CD1c-positive myeloid dendritic cell (primary cell): ENCODE data around the gene PFDN4.

Experiments used
- DNase-seq: peaks from one replicate; pipeline ENCODE4 v3.0.0-alpha.2; 2016; ENCODE audit errors: extremely low spot score

Gene PFDN4

DNA sequence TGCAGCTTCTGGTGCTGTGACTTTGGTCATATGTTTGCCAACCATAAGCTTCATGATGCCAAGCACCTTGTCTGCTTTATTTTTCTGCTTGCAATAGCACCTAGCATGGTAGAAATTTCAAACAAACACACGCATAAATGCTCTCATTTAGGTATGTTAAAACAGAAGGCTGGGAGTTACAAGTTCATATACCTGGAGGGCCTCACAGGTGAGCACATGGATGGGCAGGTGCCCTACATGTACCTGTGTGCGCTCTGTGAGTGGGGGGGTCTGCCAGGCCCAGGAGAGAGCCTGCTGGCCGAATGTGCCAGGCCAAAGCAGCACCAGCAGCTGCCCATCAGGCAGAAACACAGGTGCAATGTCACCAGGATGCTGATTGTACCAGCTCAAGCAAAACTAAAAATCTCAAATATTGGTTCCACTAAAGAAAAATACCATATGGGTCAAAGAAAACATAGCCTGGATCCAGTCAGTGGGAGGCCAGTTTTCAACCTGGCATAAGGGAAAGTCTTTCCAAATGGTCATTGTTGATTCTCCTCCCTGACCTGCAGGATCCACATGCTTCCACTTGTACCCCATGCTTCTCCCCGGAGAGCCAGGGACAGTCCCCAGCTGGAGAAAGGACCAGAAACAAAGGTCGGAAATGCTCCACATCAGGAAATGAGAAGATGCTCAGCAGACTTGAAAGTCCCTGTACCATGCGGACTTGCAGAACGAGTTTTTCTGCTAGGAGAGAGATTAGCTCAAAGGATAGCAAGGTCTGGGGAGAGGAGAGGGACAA, 7.2 kb upstream of the PFDN4 start:
- DNase-seq, result no peak

DNA sequence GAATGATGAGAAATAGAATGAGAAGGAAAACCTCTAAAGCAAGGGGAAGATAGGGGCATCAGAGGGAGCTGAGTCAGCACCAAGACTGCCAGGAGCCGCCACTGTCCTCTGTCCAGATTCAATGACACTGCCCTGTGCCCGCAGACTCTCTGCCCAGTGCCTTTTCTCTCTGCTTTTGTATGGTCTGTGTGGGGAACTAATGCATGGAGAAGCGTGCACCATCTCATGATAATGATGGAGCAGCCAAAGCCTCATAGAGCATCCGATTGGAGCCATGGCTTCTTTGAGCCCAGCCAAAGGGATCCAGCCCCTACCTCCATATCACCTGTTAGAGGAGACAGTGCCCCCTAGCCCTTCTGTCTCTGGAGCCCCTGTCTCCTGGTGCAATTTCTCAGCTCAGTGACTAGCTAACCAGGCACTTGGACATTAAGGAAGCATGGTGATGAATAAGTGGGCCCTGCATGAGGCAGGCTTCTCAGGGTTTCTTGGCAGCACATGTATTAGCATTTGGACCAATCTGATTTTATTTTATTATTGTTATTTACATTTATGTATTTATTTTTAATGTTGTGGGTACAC, 6.5 kb upstream of the PFDN4 start:
- DNase-seq, result no peak

DNA sequence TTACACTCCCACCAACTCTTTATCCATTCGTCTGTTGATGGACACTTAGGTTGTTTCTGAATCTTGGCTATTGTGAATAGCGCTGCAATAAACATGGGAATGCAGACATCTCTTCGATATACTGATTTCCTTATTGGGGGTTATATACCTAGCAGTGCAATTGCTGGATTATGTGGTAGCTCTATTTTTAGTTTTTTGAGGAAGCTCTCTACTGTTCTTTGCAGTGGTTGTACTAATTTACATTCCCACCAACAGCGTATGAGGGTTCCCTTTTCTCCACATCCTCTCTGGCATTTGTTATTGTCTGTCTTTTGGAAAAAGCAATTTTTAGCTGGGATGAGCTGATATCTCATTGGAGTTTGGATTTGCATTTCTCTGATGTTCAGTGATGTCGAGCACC, 4.6 kb upstream of the PFDN4 start:
- peak; percentile 17 for DNase-seq

DNA sequence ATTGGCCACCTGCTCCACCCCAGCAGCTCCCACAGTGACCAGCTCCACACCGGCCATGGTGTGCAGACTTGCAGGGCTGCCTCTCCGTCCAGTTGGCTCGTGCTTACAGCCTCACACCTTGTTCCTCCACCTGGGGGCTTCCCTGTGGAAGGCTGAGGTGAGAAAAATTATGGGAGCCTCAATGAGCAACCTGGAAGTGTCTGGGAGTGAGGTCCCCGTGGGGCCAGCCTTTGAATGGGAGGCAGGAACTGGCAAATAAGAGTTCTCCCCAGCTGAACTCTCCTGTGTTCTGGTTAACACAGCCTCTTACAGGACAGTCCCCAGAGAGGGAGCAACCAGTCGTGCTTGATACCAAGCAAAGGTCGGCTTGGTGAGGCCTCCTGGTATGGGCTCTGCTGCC, 3.8 kb upstream of the PFDN4 start:
- no peak for DNase-seq

DNA sequence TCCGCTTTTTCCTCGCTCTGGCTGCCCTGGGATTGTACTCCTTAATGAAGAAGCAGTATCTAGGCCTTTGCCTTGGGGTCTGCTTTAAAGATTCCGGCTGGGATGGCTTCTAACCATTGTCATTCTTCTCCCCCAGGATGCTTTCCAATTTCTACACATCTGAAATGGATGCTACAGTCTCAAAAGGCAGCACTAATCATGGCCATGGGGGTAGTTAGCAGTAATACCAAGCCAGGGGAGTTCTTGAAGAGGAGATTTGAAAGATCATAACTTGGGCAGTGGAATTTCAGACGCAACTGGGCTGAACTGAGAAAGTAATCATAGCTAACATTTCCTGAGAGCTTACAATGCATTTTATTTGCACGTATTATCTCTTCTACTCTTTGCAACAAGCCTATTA, 3.4 kb upstream of the PFDN4 start:
- DNase-seq, result no peak

DNA sequence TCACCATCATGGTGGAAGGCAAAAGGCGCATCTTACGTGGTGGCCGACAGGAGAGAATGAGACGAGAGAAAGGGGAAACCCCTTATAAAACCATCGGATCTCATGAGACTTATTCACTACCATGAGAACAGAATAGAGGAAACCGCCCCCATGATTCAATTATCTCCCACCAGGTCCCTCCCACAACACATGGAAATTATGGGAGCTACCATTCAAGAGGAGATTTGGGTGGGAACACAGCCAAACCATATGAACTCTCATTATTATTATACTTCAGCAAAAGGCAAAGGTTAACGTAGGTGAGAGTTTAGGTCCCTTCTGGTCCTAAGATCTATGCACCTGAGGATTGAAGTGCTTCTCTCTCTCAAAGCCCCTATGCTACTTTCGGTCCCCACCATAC, 2.4 kb upstream of the PFDN4 start:
- DNase-seq, result no peak

DNA sequence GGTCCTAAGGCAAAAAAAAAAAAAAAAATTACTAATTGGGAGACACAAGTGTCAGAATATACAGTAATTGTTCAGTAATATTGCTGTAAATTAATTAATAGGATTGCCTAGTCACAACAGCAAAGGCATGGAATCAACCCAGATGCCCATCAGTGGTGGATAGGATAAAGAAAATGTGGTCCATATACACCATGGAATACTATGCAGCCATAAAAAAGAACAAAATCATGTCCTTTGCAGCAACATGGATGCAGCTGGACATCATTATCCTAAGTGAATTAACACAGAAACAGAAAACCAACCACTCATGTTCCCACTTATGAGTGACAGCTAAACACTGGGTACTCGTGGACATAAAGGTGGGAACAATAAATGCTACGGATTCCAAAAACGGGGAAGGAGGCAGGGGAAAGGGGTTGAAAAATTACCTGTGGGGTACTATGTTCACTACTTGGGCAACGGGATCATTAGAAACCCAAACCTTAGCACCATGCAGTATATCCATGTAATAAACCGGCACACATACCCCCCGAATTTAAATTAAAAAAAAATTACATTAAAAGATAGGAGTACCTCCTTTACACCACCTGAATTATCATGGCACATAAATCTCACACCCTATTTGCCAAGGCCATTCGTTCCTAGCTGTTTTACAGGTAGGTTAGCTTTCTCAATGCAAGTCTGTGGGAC, 689 bp upstream of the PFDN4 start:
- no peak for DNase-seq

DNA sequence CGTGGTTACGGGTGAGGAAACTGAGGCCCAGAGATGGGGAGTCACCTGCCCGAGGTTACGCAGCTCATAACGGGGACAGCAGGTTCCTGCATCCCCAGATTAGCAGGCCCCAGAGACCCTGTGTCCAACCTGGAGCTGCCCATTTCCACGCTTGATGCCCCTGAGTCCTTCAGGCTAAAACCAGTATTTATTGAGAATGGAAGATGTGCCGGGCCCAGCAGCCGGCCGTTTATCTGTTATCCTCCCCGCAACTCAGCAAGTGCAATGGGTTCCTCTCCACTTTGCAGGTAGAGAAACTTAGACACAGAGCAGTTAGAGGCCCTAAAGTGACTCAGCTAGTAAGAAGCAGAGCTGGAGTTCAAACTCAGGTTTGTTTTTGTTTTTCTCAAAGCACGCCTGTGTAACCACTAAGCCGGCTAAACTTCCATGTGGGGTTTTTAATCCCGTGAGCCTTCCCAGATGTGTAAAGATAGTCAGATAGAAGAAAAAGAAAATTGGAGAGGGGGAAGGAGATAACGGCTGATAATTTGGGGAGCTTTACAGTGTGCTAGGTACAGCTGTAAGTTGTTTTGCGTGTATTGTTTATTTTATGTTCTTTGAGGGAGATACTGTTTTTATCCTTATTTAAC, 775 bp downstream of the PFDN4 start:
- no peak for DNase-seq

DNA sequence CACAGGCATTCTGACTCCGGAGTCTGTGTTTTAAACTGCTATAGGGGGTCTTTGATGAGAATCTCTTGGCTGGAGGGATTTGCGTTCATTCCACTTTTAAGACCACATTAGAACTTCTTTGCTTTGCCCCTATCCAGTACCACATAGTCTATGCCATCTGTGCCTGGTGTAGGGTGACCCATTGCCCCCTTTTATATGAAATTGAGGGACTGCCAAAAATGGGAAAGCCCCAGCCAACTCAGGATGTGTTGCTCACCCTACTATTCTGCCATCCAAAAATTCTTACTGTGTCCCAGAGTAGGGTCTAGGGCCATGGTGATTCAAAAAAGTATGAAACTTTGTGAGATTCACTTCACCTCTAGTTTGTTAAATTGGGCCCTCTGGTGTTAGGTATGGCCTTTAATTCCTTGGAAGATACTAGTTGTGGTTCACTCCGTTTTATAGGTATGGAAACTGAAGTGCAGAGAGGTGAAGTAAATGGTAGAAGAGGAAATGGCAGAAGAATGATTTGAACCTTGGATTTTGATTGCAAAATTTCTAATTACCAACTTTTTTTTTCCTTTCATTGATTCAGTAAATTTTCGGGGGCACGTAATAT, 1.4 kb downstream of the PFDN4 start:
- DNase-seq, result no peak

DNA sequence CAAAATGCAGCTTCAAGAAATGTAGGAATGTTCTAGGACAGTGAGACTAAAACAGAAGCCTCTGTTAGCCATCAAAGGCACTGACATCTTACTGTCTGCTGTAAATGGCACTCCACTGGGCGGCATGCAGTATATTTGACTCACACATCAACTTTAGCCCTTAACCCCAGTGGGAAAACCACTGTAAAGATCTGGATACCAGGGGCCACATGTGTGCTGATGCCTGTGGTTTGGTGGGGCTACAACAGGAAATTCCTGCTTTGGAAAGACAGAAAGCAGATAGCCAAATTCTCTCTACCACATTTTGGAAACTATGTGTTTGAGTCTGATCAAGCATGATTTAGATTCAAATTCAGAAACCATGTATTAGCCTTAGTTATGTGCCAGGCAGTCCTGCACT, 4.3 kb downstream of the PFDN4 start:
- no peak for DNase-seq

DNA sequence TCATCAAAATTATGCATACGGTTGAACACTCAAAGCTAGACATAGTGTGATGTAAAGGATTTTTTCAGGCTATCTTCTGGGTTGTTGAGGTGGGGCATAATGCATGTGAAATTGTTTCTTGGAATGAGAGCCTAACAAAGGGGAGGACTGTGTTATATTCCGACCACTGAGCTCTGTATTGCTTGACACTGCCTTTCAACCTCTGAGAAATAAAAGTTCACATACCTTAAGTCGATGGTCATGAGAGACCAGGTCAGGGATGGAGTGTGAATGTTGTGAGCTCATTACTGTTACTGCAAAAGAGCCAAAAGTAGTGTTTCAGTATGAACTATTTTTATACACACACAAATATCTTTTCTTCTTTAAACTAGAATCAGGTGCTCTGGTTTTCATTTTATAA, 5.0 kb downstream of the PFDN4 start:
- no peak for DNase-seq

DNA sequence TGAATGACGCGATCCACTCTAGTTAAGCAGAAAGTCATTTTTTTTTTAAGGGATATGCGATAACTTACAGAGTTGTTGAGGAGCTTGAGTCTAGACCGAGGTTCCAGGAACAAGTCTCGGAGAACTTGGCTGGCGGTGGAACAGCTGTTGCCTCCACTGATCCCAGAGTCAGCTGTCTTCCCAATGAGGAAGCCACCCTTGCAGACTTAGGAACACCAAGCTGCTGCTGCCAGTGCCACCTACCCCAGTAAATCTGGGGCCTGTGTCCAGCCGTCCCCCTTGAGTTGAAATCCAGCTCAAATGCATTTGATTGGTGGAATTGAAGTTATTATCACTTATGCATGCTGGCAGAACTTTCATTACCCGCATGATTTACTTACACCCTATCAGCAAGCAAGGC, 6.7 kb downstream of the PFDN4 start:
- no peak for DNase-seq

DNA sequence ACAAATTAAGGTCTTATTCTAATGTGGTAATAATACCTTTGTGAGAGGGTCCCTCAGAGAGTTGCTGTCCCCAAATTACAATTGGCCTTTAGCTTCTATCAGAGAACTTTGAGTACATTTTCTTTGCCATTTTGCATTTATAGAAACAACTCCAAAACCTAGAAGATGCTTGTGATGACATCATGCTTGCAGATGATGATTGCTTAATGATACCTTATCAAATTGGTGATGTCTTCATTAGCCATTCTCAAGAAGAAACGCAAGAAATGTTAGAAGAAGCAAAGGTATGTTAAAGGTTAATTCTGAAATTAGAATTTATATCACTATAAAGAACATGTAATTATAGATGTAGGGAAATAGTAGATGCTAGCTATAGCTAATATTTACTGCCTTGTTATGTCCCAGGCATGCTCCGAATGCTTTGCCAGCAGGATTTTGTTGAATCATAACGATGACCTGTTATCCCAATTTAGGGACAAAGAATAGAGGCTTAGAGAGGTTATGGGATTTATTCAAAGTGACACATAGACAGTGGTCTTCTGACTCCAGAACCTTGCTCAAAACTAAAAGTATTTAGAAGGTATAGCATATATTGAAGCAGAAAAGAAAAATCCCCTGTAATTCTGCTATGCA, 7.4 kb downstream of the PFDN4 start:
- DNase-seq, result no peak

DNA sequence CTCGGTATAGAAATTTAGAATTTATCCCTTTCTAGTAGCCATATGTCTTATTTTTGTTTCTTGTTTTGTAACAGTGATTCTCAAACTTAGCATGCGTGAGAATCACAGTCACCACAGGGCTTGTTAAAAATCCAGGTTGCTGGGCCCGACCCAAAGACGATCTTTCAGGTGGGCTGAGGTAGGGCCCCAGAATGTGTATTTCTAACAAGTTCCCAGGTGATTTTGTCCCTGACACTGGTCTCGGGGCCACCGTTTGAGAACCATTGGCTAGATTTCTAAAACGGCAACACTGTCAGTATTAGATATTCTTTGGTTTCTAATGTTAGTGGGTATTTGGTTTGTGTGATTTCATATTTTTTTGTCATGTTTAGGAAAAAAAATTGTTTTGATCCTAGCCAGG, 9.9 kb downstream of the PFDN4 start:
- DNase-seq, result no peak

DNA sequence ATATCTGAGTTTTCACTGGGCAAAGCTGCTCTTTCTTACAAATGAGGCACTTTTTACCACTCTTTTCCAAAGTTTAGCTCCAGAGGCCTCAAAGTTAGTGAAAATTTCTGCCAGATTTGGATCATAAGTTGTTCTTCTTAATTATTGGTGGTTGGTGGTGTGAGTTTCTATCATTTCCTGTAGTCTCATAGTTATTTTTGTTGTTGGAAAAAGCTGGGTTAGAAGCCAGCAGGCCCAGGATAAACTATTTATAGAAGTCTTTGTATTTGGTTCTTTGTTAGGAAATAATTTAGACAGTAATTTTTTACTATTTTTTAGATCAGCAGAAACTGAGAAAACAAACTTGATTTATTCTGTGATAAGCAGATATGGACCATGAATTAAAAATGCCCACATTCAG, 10.6 kb downstream of the PFDN4 start:
- no peak for DNase-seq

DNA sequence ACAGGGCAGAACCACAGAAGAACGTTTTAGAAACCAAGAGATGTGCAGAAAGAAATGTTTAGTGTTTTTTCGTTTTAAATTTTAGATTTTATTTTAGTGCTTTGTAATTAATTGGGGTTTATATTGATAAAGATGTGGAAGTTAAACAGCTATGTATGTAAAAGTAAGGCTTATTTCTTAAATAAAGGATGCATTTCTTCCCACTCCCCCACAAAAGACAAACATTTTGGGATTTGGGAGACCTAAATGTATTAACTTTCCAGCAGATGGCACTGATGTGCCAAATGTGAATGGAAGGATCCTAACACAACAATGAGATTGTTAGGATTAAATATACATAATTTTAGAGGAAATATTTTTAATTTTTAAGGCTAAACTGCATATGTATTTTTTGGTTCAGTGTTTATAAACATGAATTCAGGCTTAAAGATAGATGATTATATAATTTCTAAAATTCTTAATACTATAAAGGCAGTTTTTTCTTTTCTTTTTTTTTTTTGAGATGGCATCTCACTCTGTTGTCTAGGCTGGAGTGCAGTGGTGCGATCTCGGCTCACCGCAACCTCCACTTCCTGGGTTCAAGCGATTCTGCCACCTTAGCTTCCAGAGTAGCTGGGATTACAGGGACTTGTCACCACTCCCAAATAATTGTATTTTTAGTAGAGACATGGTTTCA, 12.0 kb downstream of the PFDN4 start:
- DNase-seq, result peak; percentile 35

DNA sequence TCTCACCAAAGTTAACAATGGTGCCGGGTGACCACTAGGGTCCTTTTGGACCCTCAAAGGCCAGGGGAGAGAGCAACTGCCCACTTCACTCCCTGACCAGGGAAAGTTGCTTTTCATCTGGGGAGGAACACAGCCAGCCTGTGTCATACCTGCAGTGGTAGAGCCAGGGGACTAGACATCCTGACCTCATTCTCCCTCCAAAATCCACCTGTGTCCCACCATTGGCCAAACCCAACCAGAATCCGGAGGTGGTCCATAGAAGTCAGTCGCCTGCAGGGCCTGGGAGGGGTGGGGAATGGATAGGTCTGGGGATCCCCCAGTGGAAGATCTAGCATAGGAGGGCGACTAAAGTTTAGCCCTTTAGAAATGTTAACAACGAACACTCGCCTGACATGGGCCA, 12.8 kb downstream of the PFDN4 start:
- DNase-seq, result no peak

DNA sequence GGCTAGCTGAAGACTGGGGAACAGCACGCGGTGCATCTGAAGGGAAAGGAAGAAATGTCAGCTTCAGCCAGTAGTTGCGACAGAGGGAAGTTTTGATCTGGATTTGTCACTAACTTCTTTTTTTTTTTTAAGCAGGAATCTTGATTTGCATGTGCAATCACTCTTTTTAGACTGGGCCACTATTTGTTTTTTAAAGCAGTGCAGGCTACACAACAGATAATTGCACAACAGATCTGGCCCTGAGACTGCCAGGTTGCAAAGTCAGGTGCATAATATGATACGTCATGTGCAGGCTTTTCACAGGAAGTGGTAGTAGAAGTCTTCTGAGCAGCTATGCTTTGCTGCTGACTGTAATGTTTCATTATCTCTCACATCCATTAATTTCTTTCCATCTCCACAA, 13.5 kb downstream of the PFDN4 start:
- peak; percentile 24 for DNase-seq

DNA sequence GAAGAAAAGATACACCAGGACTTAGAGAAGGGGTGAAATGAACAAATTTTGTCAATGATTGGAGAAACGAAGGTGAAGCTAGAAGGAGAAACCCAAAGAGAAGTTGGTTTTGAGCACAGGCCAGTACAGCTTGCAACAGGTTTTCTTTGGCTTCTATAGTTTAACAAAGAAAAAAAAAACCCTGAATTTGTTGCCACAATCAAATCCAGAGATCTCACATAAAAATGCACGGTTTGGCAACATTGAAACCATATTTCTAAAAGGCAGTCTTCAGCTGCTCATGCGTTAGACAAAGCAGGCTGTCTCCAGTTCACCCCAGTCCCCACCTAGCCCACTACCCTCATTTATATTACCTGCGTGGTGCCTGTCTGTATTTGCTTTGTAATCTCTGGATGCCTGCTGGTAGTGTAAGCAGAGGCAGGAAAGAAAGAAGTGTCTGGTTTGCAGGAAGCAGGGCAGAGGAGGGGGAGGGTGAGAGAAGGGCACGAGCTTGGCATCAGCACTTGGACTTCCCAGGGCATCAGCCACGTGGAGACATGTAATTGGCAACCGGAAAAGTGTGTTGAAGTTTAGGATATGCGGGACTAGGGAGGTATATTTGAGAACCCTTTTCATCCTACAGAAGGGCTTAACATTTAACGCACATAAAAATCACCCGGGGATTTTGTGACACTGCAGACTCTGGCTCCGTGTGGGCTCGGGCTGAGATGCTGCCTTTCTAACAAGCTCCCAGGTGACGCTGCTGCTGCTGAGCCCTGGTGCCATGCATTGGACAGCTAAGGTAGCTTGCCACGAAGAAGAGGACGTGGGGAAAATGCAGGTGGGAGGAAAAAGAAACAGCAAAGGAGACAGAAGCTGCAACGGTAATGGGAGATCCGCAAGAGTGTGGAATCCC, 14.4 kb downstream of the PFDN4 start:
- no peak for DNase-seq

DNA sequence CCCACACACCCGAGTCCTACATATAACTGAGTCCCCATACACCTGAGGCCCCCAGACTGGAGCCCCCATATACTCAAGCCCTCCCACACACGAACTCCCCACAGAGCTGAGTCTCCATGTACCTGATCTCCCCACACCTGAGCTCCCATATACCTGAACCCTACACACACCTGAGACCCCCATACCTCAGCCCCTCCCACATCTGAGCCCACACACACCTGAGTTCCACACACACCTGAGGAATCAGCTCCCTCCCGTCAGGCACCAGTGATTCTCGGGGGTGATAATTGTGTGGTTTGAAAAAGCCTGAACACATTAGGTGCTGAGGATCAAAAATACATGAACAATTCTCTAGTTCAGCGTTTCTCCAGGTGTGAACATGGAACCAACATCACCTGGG, 15.4 kb downstream of the PFDN4 start:
- DNase-seq, result no peak
